Tibial artery (tissue), 4 donors: Measurements from ENCODE around the gene ADM5.
A peak's percentile ranks its signal among the peaks of the same experiment; 100 is the strongest.

Source experiments
- DNase-seq, 2 donors: peaks; one replicate each; pipeline ENCODE4 v3.0.0-alpha.2; 2019
- H3K27ac ChIP-seq, 2 donors: fragments of 200-600 bp; sonication (generic) in 1 of 2; 1 replicate in 1 of 2; 2 replicates in 1 of 2; pipeline ENCODE4 v1.5.1; 2018 to 2019; ENCODE audit warnings: mild to moderate bottlenecking in 1 of 2
- H3K27me3 ChIP-seq, 2 donors: fragments of 200-600 bp; sonication (generic) in 1 of 2; one replicate each; pipeline versions ENCODE4 v1.5.1 to v1.6.0; 2016 to 2019
- H3K36me3 ChIP-seq, 3 donors: fragments of 200-600 bp; sonication (generic) in 2 of 3; one replicate each; pipeline ENCODE4 v1.5.1; 2016 to 2019; ENCODE audit warnings: mild to moderate bottlenecking in 2 of 3
- H3K4me1 ChIP-seq, 4 donors: fragments of 200-600 bp; sonication (generic) in 2 of 4; 1 replicate in 3 of 4; 2 replicates in 1 of 4; pipeline ENCODE4 v1.5.1; 2016 to 2019
- H3K4me3 ChIP-seq, 2 donors: fragments of 200-600 bp; sonication (generic) in 1 of 2; 1 replicate in 1 of 2; 2 replicates in 1 of 2; pipeline ENCODE4 v1.5.1; 2018 to 2019; ENCODE audit warnings: mild to moderate bottlenecking in 2 of 2
- H3K9me3 ChIP-seq, 3 donors: fragments of 200-600 bp; sonication (generic) in 1 of 3; one replicate each; pipeline ENCODE4 v1.5.1; 2016 to 2019
- CTCF ChIP-seq, 2 experiments: fragments of 200-600 bp in 1 of 2; fragments of 450-650 bp in 1 of 2; IDR thresholded peaks; one replicate each; pipeline ENCODE4 v1.5.1; 2017 to 2019; ENCODE audit warnings: antibody characterized with exemption in 2 of 2, mild to moderate bottlenecking in 1 of 2, moderate library complexity in 1 of 2
- intact Hi-C: fragments of 100-400 bp; cut with DNase I; formaldehyde crosslinking; loops from one replicate; pipeline ENCODE4 v1.15.0; 2023; ENCODE audit warnings: low total_unique reads

ADM5 gene

GRCh38 chr19:49727217-49728030, 38.0 kb downstream of the ADM5 start:
- no peaks in the 10 kb centered on the region for H3K9me3 ChIP-seq
- intact Hi-C loops: no loop called here
- H3K4me3 ChIP-seq: no peak overlapping the region
- H3K27me3 ChIP-seq: peaks cover 0 to 14% of the 10 kb centered on the region in 2 donors
- H3K4me1 ChIP-seq: no peaks in the 10 kb centered on the region
- no peak for TF ChIP-seq CTCF (IDR thresholded peaks at IDR 0.05)
- no peaks in the 10 kb centered on the region for H3K36me3 ChIP-seq
- peak in 1 of 2 donors; percentile 38 for DNase-seq
- no peak overlapping the region for H3K27ac ChIP-seq

DNA sequence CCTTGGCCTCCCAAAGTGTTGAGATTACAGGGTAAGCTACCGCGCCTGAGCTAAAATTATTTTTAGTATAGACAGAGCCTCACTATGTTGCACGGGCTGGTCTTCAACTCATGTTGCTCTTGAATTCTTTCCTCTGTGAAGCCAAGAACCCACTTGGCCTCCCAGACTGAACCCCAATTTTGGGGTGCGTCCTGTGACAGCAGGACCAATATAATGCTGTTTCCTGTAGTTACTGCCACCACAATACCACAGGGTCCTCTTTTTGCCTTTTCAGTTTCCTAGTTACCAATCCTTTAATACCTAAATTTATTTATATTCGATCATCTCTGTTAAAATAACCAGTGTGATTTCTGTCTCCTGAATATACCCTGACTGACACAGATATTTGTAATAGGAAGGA, 40.8 kb downstream of the ADM5 start:
- Histone ChIP-seq H3K36me3 (no peaks in the 10 kb centered on the region), H3K27me3 (peaks cover 0 to 7% of the 10 kb centered on the region in 2 donors), H3K9me3 (no peaks in the 10 kb centered on the region), H3K27ac (no peak overlapping the region), H3K4me3 (no peak overlapping the region), H3K4me1 (no peaks in the 10 kb centered on the region)
- no peak for TF ChIP-seq CTCF (IDR thresholded peaks at IDR 0.05)
- intact Hi-C loops: no loop called here
- no peak for DNase-seq

GRCh38 chr19:49738268-49738667, 48.9 kb downstream of the ADM5 start:
- intact Hi-C loops: no loop called here
- no peak for DNase-seq
- no peak for TF ChIP-seq CTCF (IDR thresholded peaks at IDR 0.05)
- Histone ChIP-seq H3K36me3 (no peaks in the 10 kb centered on the region), H3K9me3 (no peaks in the 10 kb centered on the region), H3K4me3 (no peak overlapping the region), H3K4me1 (no peaks in the 10 kb centered on the region), H3K27me3 (no peaks in the 10 kb centered on the region), H3K27ac (no peak overlapping the region)

GRCh38 chr19:49739098-49739497, 49.7 kb downstream of the ADM5 start:
- Histone ChIP-seq H3K27ac (no peak overlapping the region), H3K27me3 (no peaks in the 10 kb centered on the region), H3K9me3 (no peaks in the 10 kb centered on the region), H3K36me3 (no peaks in the 10 kb centered on the region), H3K4me1 (no peaks in the 10 kb centered on the region), H3K4me3 (no peak overlapping the region)
- DNase-seq: no peak
- no peak for TF ChIP-seq CTCF (IDR thresholded peaks at IDR 0.05)
- intact Hi-C loops: no loop called here

GRCh38 chr19:49739933-49740332, 50.5 kb downstream of the ADM5 start:
- no peaks in the 10 kb centered on the region for H3K36me3 ChIP-seq
- no peaks in the 10 kb centered on the region for H3K27me3 ChIP-seq
- H3K27ac ChIP-seq: no peak overlapping the region
- H3K9me3 ChIP-seq: no peaks in the 10 kb centered on the region
- intact Hi-C loops: no loop called here
- no peak for DNase-seq
- no peaks in the 10 kb centered on the region for H3K4me1 ChIP-seq
- no peak overlapping the region for H3K4me3 ChIP-seq
- no peak for TF ChIP-seq CTCF (IDR thresholded peaks at IDR 0.05)
